Retinal pigment epithelial cell (primary cell): ENCODE measurements around the gene QRSL1.
A peak's percentile ranks its signal among the peaks of the same experiment; 100 is the strongest.

ENCODE experiments used
- DNase-seq: peaks from one replicate; pipeline ENCODE4 v3.0.0-alpha.2; 2010; ENCODE audit warnings: low read depth
- H3K4me3 ChIP-seq: 2 replicates; pipeline ENCODE4 v1.5.1; 2011; ENCODE audit warnings: mild to moderate bottlenecking, low read length, control low read depth, moderate library complexity
- TF ChIP-seq, protein P1 (sequence below): conservative IDR thresholded peaks from 2 replicates; pipeline ENCODE4 v1.5.1; 2011; ENCODE audit warnings: low read depth, low read length, control low read depth, inconsistent platforms

QRSL1 gene

DNA sequence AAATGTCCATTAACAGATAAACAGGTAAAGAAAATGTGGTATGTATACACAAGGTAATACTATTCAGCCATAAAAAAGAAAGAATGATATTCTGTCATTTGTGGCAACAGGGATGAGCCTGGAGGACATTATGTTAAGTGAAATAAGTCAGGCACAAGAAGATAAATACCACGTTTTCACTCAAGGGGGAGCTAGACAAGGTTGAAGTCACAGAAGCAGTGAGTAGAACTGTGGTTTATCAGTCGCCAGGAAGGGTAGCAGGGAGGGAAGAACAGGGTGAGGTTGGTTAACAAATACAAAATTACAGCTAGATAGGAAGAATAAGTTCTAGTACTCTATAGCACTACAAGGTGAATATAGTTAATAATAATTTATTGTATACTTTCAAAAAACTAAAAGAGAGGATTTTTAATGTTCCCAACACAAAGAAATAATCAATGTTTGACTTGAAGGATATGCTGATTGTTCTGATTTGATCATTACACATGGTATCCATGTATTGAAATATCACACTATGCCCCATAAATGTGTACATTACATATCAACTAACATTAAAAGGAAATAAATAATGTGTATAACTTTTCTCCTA lies 21.2 kb upstream of the QRSL1 start:
- TF ChIP-seq, protein P1, sequence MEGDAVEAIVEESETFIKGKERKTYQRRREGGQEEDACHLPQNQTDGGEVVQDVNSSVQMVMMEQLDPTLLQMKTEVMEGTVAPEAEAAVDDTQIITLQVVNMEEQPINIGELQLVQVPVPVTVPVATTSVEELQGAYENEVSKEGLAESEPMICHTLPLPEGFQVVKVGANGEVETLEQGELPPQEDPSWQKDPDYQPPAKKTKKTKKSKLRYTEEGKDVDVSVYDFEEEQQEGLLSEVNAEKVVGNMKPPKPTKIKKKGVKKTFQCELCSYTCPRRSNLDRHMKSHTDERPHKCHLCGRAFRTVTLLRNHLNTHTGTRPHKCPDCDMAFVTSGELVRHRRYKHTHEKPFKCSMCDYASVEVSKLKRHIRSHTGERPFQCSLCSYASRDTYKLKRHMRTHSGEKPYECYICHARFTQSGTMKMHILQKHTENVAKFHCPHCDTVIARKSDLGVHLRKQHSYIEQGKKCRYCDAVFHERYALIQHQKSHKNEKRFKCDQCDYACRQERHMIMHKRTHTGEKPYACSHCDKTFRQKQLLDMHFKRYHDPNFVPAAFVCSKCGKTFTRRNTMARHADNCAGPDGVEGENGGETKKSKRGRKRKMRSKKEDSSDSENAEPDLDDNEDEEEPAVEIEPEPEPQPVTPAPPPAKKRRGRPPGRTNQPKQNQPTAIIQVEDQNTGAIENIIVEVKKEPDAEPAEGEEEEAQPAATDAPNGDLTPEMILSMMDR, result peak; percentile 73
- peak; percentile 23 for DNase-seq
- H3K4me3 ChIP-seq, result no peak overlapping the region

DNA sequence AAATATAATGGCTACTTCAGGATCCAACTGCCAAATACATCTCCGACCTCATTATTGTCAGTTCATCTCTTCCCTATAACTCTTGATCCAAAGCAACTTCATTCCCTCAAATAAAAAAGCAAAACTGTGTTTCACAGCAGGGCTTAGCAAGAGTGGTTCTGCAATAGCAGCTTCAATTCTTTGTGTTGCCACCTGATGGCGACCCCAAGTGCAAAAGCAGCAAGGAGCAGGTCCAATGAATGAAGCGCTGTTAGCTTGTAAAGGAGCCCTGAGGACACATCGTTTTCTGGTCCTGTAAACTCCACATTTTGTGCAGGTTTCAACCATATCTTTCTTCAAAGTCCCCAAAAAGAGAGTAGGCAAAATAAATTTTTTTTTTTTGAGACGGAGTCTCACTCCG lies 19.7 kb upstream of the QRSL1 start:
- DNase-seq, result no peak
- no peak overlapping the region for H3K4me3 ChIP-seq
- TF ChIP-seq, protein P1, result peak; percentile 49

DNA sequence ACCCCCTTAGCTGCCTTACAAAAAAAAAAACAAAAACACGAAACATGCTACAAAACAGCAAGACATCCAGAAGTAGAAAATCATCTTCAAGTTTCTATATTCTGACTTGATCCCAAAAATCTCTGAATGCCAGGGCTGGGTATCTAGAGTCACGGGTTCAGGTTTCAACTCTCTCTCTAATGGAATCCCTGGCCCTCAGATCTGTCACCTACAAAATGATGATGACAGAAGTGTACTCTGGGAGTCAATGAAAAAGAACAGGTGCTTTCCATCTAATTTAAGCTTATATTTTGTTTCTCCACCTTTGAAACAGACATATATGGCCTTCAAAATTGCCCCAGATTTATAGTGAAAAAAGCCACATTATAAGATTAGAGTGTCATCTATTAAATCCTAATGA lies 18.3 kb upstream of the QRSL1 start:
- TF ChIP-seq, protein P1, result no peak
- DNase-seq, result no peak
- H3K4me3 ChIP-seq, result no peak overlapping the region

DNA sequence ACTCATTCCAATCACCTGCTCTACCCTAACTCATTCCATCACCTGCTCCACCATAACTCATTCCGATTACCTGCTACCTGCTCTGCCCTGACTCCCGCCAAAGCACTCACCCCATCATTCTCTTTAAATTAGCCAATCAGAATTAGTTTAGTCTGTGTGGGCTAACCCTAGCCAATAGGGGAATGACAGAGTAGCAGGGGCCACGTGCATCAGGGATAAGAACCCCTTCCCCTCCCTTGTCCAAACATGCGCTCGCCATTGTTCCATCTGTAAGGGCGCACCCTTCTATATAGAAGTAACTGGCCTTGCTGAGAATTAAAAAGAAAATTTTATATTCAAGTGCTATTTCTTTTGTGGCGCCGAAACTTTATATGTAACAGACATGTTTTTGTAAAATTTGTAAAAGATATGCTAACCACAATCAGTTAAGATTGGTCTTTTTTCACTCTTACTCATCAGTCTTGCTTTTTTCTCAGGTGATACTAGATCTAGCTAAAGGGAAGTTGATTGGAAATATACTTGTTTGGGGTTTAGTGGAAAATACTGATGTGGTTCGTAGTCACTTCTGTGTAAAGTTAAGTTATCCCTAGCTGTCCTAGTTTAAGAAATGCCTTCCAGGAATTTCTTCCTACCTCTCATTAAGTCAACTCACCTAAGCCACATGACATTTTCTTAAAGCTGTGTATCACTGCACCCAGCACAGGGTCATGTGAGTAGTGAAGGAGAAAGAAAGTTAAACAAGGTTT lies 16.5 kb upstream of the QRSL1 start:
- DNase-seq, result no peak
- TF ChIP-seq, protein P1, result no peak
- no peak overlapping the region for H3K4me3 ChIP-seq

DNA sequence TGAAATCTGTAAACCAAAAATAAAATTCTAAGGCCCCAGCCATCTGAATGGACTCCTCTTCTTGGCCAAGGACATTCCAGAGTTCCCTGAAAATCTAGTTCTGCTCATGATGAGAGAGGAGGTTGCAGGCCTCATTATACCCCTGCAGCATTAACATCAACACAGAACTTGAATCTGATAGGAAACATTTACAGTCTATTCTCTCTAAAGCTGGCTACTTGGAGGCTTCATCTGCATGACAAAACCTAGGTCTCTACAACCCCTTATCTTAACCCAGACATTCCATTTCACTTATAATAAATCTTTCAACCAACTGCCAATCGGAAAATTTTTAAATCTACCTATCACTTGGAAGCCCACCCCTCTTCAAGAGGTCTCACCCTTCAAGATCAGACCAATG lies 15.8 kb upstream of the QRSL1 start:
- H3K4me3 ChIP-seq, result no peak overlapping the region
- no peak for DNase-seq
- TF ChIP-seq, protein P1, result no peak

DNA sequence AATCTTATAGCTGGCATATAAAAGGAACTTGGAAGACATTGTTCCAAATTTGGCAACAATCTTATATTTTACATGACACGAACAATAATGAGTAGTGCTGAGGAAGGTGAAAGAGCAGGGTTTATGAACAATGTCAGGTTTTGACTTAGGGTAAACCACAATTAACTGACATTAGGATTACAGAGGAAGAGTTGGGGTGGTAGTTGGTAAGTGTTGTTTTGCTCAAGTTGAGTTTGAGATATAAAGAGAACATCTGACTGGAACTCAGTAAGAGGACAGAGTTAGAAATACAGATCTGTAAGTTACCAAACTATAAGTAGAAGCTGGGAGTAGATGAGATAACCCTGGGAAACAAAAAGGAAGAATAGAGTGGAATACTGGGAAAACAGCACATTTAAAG lies 15.2 kb upstream of the QRSL1 start:
- TF ChIP-seq, protein P1, result no peak
- H3K4me3 ChIP-seq, result no peak overlapping the region
- DNase-seq, result no peak
